ENCODE data around the gene NAP1L4.

The NAP1L4 gene

GRCh38 chr11:2992234-2992996 is at the start of gene NAP1L4:
Gene NAP1L4, minus strand, starts transcription at chr11:2992329. Its CDS starts 13,109 bp downstream, at chr11:2979220.
- TF ChIP-seq, protein P1, sequence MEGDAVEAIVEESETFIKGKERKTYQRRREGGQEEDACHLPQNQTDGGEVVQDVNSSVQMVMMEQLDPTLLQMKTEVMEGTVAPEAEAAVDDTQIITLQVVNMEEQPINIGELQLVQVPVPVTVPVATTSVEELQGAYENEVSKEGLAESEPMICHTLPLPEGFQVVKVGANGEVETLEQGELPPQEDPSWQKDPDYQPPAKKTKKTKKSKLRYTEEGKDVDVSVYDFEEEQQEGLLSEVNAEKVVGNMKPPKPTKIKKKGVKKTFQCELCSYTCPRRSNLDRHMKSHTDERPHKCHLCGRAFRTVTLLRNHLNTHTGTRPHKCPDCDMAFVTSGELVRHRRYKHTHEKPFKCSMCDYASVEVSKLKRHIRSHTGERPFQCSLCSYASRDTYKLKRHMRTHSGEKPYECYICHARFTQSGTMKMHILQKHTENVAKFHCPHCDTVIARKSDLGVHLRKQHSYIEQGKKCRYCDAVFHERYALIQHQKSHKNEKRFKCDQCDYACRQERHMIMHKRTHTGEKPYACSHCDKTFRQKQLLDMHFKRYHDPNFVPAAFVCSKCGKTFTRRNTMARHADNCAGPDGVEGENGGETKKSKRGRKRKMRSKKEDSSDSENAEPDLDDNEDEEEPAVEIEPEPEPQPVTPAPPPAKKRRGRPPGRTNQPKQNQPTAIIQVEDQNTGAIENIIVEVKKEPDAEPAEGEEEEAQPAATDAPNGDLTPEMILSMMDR (IDR thresholded peaks at IDR 0.05; ENCODE audit: unreplicated experiment in 3 of 3) = no peak
- peak within 1 kb of the TSS; percentile 93 to 100 (median 99) for H3K27ac Mint-ChIP-seq
- H3K36me3 Mint-ChIP-seq (ENCODE audit: low read depth) = peaks cover 8% of the 10 kb centered on the region
- no peaks in the 10 kb centered on the region for H3K9me3 Mint-ChIP-seq
- H3K4me3 Mint-ChIP-seq = peak within 1 kb of the TSS; percentile 98 to 99 (median 98)
- H3K27me3 Mint-ChIP-seq (ENCODE audit: low read depth) = no peaks in the 10 kb centered on the region
- H3K4me1 Mint-ChIP-seq = peaks cover 36% of the 10 kb centered on the region

DNA sequence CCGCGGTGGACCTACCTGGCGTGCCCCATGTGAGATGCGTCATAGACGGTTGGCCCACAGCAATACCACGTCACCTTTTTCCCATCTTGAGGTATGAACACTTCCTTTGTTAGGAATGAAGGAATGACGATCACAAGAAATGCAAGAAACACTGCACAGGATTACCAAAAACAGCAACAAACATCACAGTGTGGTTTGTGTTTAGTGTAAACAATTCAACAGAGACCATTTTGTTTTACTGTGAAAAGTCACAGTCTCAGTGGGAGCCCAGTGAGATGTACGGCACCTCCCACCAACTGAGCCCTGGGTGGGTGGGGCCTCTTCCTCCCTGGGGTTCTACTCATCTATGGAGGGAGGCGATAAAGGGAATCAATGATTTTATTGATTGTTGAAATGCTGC is 48.8 kb upstream of the NAP1L4 start:
- H3K4me3 Mint-ChIP-seq = no peak overlapping the region
- H3K27me3 Mint-ChIP-seq (ENCODE audit: low read depth) = no peaks in the 10 kb centered on the region
- peaks cover 31% of the 10 kb centered on the region for H3K36me3 Mint-ChIP-seq (ENCODE audit: low read depth)
- H3K4me1 Mint-ChIP-seq = no peaks in the 10 kb centered on the region
- no peaks in the 10 kb centered on the region for H3K9me3 Mint-ChIP-seq
- TF ChIP-seq, protein P1 (IDR thresholded peaks at IDR 0.05; ENCODE audit: unreplicated experiment in 3 of 3) = no peak
- H3K27ac Mint-ChIP-seq = no peak overlapping the region

GRCh38 chr11:3037945-3038271 is 45.8 kb upstream of the NAP1L4 start:
- TF ChIP-seq, protein P1 (IDR thresholded peaks at IDR 0.05; ENCODE audit: unreplicated experiment in 3 of 3) = no peak

DNA sequence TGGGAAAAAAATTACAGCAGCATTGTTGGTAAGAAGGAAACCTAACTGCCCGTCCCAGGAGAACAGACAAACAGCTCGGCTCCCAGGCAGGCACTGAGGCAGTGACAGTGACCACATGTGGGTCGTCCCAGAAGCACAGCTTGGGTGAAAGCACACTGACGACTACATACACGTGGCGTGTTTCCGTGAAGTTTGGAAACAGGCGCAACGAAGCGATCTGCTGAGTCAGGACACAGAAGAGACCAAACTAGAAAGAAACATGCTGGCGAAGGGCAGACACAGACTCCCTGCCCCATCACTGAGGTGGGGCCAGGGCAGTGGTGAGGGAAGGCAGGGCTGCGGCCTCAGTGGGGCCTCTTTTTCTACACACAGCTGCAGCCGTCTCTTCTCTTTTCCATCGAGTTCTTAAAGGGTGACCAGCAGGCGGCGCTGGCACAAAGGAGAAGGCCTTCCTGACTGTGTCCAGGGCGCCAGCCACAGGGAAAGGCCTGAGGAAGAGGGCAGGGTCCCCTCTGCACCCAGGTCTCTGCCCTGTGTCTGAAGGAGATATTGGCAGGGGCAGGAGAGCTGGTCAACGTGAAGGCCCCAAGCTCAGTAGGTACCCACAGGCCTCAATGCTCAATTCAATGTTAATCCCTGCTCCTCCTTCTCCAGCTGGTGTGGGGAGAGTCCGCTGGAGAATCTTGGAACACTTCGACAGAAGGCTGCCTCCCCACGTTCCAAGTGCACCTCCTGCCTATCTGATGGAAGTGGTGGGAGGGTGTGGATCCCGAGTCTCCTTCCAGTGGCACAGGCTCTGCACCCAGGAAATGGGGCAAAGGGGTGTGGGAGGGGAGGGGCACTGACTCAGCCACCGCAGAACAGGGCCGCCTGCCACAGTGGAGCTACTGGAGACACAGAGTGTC is 45.2 kb upstream of the NAP1L4 start:
- H3K4me1 Mint-ChIP-seq = no peaks in the 10 kb centered on the region
- H3K9me3 Mint-ChIP-seq = no peaks in the 10 kb centered on the region
- TF ChIP-seq, protein P1 (IDR thresholded peaks at IDR 0.05; ENCODE audit: unreplicated experiment in 3 of 3) = peak; percentile 75 to 81 (median 80)
- H3K27me3 Mint-ChIP-seq (ENCODE audit: low read depth) = no peaks in the 10 kb centered on the region
- H3K4me3 Mint-ChIP-seq = no peak overlapping the region
- H3K27ac Mint-ChIP-seq = no peak overlapping the region
- peaks cover 41% of the 10 kb centered on the region for H3K36me3 Mint-ChIP-seq (ENCODE audit: low read depth)

More at GRCh38 chr11:3037945-3038271, 45.8 kb upstream of the NAP1L4 start:
- no peaks in the 10 kb centered on the region for H3K27me3 Mint-ChIP-seq (ENCODE audit: low read depth)
- no peaks in the 10 kb centered on the region for H3K9me3 Mint-ChIP-seq
- H3K4me3 Mint-ChIP-seq = no peak overlapping the region
- no peaks in the 10 kb centered on the region for H3K4me1 Mint-ChIP-seq
- H3K36me3 Mint-ChIP-seq (ENCODE audit: low read depth) = peaks cover 35% of the 10 kb centered on the region
- no peak overlapping the region for H3K27ac Mint-ChIP-seq

- H3K4me1 Mint-ChIP-seq = no peaks in the 10 kb centered on the region
- peaks cover 44% of the 10 kb centered on the region for H3K36me3 Mint-ChIP-seq (ENCODE audit: low read depth)
- no peaks in the 10 kb centered on the region for H3K27me3 Mint-ChIP-seq (ENCODE audit: low read depth)
- no peak overlapping the region for H3K4me3 Mint-ChIP-seq
- TF ChIP-seq, protein P1 (IDR thresholded peaks at IDR 0.05; ENCODE audit: unreplicated experiment in 3 of 3) = no peak
- no peak overlapping the region for H3K27ac Mint-ChIP-seq
- H3K9me3 Mint-ChIP-seq = no peaks in the 10 kb centered on the region
Measured at GRCh38 chr11:3036419-3036818, 44.3 kb upstream of the NAP1L4 start.
